Colonic mucosa (tissue), 4 donors: ENCODE data around the gene CCDC82. TPM values are rescaled to one million over a fixed set of nuclear protein-coding genes. Genes with fewer than 3 reads are reported as not detected.
A peak's percentile ranks its signal among the peaks of the same experiment; 100 is the strongest.

Experiments used
- DNase-seq: peaks from one replicate; pipeline ENCODE4 v3.0.0-alpha.2; 2020
- H3K27ac ChIP-seq: fragments of 200-600 bp; one replicate; pipeline ENCODE4 v1.8.0; 2021
- H3K27me3 ChIP-seq: fragments of 200-600 bp; one replicate; pipeline ENCODE4 v1.8.0; 2021
- H3K36me3 ChIP-seq: fragments of 200-600 bp; one replicate; pipeline ENCODE4 v1.8.0; 2021
- H3K4me1 ChIP-seq: fragments of 200-600 bp; one replicate; pipeline ENCODE4 v1.8.0; 2021; ENCODE audit warnings: mild to moderate bottlenecking
- H3K4me3 ChIP-seq: fragments of 200-600 bp; one replicate; pipeline ENCODE4 v1.8.0; 2021
- H3K9ac ChIP-seq, 2 donors: one replicate each; pipeline ENCODE4 v1.7.0; 2013; ENCODE audit warnings: control low read depth in 2 of 2, low read depth in 2 of 2, low read length in 2 of 2
- H3K9me3 ChIP-seq: fragments of 200-600 bp; one replicate; pipeline ENCODE4 v1.8.0; 2021
- CTCF ChIP-seq: fragments of 200-600 bp; IDR thresholded peaks from one replicate; pipeline ENCODE4 v1.8.0; 2022; ENCODE audit warnings: antibody characterized with exemption, mild to moderate bottlenecking
- intact Hi-C: fragments of 100-400 bp; cut with DNase I; formaldehyde crosslinking; loops from one replicate; pipeline ENCODE4 v1.14.1; 2022
- total RNA-seq, 2 donors: library from RNA; stranded (reverse); fragmentation: NEBNext Ultra II Directional in 1 of 2; extraction: Animal tissue kit (Norgen Biotek cat#: 25700) in 1 of 2; gene quantifications; one replicate each; pipeline ENCODE4 v1.2.1, GENCODE V29; 2021
- donor health status: healthy.
- donor health status: DM: no; HTN: no; CAD: no.
- donor health status: DM: no; HTN: no; CAD: no.

CCDC82 gene
- total RNA-seq, 2 donors from 2014 or later = 11.6 to 20.4 TPM

DNA sequence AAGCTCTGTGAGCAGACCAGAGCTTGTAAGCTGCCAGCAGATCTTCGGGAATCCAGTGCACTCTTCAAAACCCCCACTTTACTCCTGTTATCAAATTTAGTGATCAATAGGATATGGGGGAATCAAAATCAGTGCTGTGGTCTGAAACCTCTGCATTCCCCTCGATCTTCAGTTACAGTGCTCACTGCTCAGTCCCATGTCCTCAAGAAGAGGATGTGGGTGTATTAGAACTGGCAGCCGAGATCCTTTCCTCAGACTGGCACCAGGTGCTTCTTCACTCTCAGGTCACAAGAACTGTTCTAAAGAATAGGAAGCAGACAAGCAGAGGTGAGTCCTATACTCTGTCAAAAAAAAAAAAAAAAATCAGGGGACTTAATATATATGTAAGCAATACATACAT, 31.4 kb downstream of the CCDC82 start:
- no peaks in the 10 kb centered on the region for H3K27me3 ChIP-seq
- no peak for DNase-seq
- H3K36me3 ChIP-seq = peaks cover 5% of the 10 kb centered on the region
- H3K4me3 ChIP-seq = no peak overlapping the region
- no peak for TF ChIP-seq CTCF
- no peaks in the 10 kb centered on the region for H3K4me1 ChIP-seq
- no peak overlapping the region for H3K9ac ChIP-seq
- H3K9me3 ChIP-seq = no peaks in the 10 kb centered on the region
- intact Hi-C loops = loop anchor here (10.0 kb wide), 1 partner anchor 514 kb away; no protein-coding TSS in a partner anchor
- H3K27ac ChIP-seq = no peak overlapping the region

- no peaks in the 10 kb centered on the region for H3K9me3 ChIP-seq
- DNase-seq = no peak
- no peak overlapping the region for H3K9ac ChIP-seq
- intact Hi-C loops = loop anchor here (10.0 kb wide), 1 partner anchor 513 kb away; no protein-coding TSS in a partner anchor
- H3K4me3 ChIP-seq = no peak overlapping the region
- no peak overlapping the region for H3K27ac ChIP-seq
- no peak for TF ChIP-seq CTCF
- no peaks in the 10 kb centered on the region for H3K27me3 ChIP-seq
- no peaks in the 10 kb centered on the region for H3K4me1 ChIP-seq
- H3K36me3 ChIP-seq = peaks cover 5% of the 10 kb centered on the region
Measured at GRCh38 chr11:96357794-96358193, 31.9 kb downstream of the CCDC82 start.

DNA sequence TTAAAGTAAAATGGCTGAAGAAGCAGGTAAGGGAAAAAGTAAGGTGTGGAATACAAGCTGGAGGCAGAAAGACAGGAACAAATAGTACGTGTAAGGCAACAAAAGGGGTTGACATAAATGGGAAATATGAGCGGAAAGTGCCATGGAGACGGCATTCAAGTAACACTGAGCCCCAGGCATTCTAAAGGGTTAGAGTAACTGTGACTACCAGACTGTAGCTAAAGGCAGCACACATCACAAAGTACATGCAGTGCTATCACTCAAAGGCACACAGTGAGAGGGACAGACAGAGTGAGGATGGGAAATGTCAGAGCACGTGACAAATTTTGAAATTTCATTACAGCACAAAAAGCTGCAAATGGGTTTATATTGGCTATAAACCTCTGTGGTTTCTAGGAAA, 32.9 kb downstream of the CCDC82 start:
- no peak for DNase-seq
- Histone ChIP-seq H3K9ac (no peak overlapping the region), H3K9me3 (no peaks in the 10 kb centered on the region), H3K36me3 (peaks cover 5% of the 10 kb centered on the region), H3K27me3 (no peaks in the 10 kb centered on the region), H3K27ac (no peak overlapping the region), H3K4me3 (no peak overlapping the region), H3K4me1 (no peaks in the 10 kb centered on the region)
- no peak for TF ChIP-seq CTCF
- intact Hi-C loops = loop anchor here (10.0 kb wide), 1 partner anchor 512 kb away; no protein-coding TSS in a partner anchor

DNA sequence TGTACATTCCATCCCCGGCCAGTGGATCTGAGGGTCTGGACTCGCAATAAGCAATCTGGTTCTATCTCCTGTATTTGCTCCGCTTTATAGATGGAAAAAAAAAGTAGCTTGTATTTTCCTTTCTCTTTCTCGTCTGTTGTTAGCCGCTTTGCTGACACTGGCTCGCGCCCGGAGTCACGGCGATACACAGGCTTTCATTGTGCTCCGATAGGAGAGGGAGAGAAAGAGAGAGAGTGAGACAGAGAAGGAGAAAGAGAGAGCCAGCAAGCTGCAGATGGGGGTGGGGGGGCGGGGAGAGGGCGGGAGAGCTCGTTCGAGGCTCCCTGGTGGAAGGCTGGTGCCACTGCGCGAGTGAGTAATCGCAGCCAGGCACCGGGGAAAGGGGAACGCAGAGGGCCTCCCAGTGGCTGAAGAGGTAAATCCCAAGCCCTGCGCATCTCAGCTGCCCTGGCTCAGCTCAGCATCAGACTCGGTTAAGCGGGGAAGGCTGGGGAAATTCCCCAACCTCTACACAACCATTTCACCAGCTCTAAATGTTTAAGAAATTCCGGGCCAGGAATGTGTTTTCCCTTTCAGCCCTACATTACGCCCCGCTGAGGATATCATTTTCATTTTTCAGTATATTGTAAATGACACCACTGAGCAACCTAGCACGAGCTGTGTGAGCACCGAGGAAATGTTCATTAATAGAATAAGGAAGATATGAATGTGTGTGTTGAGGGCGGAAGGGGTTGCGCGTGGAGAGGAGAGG, 46.6 kb downstream of the CCDC82 start, which contains the start of gene MAML2:
Gene MAML2 (minus strand): TSS at position 235 of the 751 bp plus-strand sequence. CDS start 1,300 bp downstream, outside the sequence.
- H3K4me3 ChIP-seq = peak within 1 kb of the TSS; percentile 69
- no peaks in the 10 kb centered on the region for H3K27me3 ChIP-seq
- H3K27ac ChIP-seq = peak within 1 kb of the TSS; percentile 79
- no peaks in the 10 kb centered on the region for H3K9me3 ChIP-seq
- H3K4me1 ChIP-seq = peaks cover 18% of the 10 kb centered on the region
- peak; percentile 93 for DNase-seq
- intact Hi-C loops = loop anchor here (2.0 kb wide), 1 partner anchor 288 kb away; no protein-coding TSS in a partner anchor
- peak; percentile 94 for TF ChIP-seq CTCF
- no peaks in the 10 kb centered on the region for H3K36me3 ChIP-seq
- H3K9ac ChIP-seq = peak within 1 kb of the TSS; percentile 4 to 68

GRCh38 chr11:96342014-96342960, 47.4 kb downstream of the CCDC82 start:
- peaks cover 23% of the 10 kb centered on the region for H3K4me1 ChIP-seq
- no peak for DNase-seq
- no peaks in the 10 kb centered on the region for H3K36me3 ChIP-seq
- no peaks in the 10 kb centered on the region for H3K27me3 ChIP-seq
- no peaks in the 10 kb centered on the region for H3K9me3 ChIP-seq
- peak overlapping the region; percentile 63 to 68 for H3K9ac ChIP-seq
- H3K27ac ChIP-seq = peak overlapping the region; percentile 79
- intact Hi-C loops = loop anchor here (2.0 kb wide), 1 partner anchor 287 kb away; no protein-coding TSS in a partner anchor
- no peak for TF ChIP-seq CTCF
- peak overlapping the region; percentile 69 for H3K4me3 ChIP-seq
